T-helper 9 cell (primary cell): ENCODE results near the gene GP9.
"Not testable (repeated sequence)": the region's sequence is repeated elsewhere in the genome, so short reads cannot be mapped to it uniquely, and the experiment has no call there.

Experiments used
- DNase-seq: peaks from one replicate; pipeline ENCODE4 v3.0.0-alpha.2; 2020

Gene GP9

GRCh38 chr3:129052675-129053074, 7.9 kb upstream of the GP9 start:
- DNase-seq = no peak

DNA sequence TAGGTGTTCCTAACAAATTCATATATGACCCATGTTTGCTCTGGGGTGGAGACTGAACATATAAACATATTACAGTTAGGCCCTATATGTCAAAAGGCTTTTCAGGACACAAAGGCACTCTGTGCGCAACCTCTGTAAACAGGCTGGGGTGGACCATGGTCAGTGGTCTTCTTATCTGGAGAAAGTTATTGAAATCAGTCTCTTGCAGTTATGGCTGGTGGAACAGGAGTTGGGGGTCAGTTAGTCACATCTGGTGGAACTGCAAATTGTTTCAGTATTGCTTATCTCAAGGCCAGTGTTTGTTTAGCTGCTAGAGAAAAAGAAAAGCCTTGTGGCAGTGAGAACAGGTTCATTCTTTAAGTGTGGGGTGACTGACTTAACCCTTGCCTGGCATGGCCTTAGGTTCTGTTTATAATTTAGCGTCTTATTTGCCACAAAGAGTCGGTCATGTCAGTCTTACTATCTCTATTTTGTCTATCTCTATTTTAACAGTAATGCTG, 5.9 kb upstream of the GP9 start:
- no peak for DNase-seq

- no peak for DNase-seq
These were observed 4.0 kb upstream of the GP9 start for GRCh38 chr3:129056451-129057173.

GRCh38 chr3:129057249-129057648, 3.3 kb upstream of the GP9 start:
- no peak for DNase-seq

- DNase-seq = no peak
These were observed 2.0 kb upstream of the GP9 start for GRCh38 chr3:129058441-129059200.

- no peak for DNase-seq
These were observed 1.1 kb upstream of the GP9 start for GRCh38 chr3:129059311-129059958.

DNA sequence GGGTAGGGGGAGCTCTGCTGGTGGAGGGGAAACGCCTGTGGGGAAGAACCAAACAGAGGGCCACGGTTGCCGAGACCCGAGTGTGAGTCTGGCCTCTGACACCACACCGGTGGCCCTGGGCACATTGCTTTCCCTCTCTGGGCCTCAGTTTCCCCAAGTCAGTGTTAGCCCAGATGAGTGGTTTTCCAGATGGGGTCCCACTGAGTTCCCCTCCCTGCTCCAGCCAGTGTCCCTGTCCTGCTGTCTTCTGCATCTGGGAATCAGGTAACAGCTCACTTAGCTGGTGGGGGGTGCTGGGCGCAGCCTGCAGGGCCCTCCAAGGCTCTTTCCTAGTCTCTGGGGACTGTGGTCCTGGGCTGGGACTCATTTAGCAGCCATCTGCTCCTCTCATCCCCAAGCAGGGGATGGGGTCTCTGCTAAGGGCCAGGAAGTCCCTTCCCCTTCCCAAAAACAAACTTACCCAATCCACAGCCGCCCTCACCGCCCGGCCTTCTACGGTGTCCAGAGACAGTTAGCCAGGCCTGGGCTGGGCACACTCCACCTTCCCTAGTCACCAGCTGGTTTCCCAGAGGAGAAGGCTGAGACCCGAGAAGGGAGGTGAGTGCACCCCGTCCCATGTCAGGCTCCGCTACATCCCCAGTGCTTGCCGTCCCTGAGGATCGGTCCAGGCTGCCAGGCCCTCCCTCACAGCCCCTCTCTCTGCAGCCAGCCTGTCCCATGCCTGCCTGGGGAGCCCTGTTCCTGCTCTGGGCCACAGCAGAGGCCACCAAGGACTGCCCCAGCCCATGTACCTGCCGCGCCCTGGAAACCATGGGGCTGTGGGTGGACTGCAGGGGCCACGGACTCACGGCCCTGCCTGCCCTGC, 676 bp downstream of the GP9 start:
- DNase-seq = no peak

- no peak for DNase-seq
These were observed 1.6 kb downstream of the GP9 start for GRCh38 chr3:129061888-129062834.

GRCh38 chr3:129063091-129063640, 2.6 kb downstream of the GP9 start:
- DNase-seq = no peak

- no peak for DNase-seq
These were observed 3.4 kb downstream of the GP9 start for GRCh38 chr3:129063841-129064482.

DNA sequence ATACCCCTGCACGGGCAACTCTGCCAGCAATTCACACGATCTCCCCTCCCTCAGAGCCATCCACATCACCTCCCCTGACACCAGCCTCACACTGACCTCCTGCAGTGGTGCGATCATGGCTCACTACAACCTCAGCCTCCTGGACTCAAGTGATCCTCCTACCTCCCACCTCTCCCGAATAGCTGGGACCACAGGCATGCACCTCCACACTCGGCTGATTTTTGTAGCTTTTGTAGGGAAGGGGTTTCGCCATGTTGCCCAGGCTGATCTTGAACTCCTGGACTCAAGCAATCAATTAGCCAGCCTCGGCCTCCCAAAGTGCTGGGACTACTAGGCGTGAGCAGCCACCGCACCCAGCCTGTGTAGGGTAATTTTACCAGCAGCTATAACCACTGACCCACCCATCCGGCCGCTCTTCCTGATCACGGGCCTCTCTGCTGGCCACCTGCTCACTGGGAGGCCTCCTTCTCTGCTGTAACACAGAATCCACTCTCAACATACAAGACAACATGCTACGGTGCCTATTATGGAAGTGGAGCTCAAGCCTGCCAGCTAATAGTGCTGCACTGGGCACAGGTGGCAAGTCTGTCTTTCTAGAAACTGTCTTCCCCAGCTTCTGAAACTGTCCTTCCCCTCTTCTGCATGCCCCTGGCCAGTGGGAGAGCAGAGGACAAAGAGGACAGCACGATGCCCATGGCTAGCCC, 4.6 kb downstream of the GP9 start:
- no peak for DNase-seq

DNA sequence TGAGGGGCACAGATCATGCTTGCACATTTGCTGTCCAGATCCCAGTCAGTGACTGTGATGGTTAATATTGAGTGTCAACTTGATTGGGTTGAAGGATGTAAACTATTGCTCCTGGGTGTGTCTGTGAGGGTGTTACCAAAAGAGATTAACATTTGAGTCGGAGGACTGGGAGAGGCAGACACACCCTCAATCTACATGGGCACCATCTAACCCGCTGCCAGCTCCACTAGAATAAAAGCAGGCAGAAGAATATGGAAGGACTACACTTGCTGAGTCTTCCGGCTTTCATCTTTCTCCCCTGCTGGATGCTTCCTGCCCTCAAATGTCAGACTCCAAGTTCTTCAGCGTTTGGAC, 5.1 kb downstream of the GP9 start:
- DNase-seq = no peak

DNA sequence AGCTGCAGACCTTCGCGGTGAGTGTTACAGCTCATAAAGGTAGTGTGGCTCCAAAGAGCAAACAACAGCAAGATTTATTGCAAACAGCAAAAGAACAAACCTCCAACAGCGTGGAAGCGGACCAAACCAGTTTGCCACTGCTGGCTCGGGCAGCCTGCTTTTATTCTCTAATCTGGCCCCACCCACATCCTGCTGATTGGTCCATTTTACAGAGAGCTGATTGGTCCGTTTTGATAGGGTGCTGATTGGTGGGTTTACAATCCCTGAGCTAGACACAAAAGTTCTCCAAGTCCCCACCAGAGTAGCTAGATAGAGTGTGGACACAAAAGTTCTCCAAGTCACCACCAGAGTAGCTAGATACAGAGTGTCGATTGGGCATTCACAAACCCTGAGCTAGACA, 7.1 kb downstream of the GP9 start:
- DNase-seq = not testable (repeated sequence)

DNA sequence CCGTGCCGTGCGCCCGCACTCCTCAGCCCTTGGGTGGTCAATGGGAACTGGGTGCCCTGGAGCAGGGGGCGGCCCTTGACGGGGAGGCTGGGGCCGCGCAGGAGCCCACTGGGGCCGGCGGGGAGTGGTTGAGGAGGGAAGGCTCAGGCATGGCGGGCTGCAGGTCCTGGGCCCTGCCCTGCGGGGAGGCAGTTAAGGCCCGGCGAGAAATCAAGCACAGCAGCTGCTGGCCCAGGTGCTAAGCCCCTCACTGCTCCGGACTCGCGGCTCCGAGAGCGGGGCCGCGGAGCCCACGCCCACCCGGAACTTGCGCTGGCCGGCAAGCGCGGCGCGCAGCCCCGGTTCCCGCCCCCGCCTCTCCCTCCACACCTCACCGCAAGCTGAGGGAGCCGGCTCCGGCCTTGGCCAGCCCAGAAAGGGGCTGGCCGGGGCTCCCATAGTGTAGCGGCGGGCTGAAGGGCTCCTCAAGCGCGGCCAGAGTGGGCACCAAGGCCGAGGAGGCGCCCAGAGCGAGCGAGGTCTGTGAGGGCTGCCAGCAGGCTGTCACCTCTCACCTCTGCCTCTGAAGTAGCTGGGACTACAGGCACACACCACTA, 7.8 kb downstream of the GP9 start:
- DNase-seq = no peak

GRCh38 chr3:129069313-129070085, 8.9 kb downstream of the GP9 start:
- not testable (repeated sequence) for DNase-seq

DNA sequence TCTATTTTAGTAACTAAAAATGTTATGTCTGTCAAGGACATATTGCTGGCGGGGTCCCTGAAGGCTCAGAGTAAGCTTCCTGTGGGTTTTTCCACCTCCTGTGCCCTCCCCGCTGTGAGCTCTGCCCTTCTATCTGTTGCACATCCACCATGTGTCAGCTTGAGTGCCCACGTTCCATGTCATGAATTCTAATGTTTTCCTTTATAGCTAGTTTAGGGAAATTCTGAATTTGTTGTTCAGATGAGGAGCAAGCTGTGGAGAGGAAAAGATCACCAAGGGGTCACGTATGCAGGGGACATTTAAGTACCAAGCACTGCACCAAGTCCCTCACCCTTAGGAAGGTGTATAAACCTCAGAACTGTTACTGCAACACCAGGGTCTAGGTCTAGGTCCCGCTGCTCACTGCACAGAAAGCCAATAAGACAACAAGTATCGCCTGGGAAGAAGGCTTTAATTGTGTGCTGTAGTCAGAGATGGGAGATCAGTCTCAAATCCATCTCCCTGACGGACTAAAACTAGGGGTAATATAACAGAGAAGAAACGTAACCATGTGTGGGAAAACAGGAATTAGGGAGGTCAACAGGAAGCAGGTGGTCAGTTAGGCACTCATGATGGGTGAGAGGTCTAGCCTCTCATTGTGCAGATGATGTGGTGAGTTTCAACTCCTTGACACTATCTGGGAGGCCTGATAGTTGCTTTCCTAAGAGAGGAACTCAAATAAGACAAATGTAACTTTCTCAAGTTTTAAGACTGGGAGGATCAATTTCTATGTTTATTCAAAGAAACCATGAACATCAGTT, 9.7 kb downstream of the GP9 start:
- DNase-seq = no peak

DNA sequence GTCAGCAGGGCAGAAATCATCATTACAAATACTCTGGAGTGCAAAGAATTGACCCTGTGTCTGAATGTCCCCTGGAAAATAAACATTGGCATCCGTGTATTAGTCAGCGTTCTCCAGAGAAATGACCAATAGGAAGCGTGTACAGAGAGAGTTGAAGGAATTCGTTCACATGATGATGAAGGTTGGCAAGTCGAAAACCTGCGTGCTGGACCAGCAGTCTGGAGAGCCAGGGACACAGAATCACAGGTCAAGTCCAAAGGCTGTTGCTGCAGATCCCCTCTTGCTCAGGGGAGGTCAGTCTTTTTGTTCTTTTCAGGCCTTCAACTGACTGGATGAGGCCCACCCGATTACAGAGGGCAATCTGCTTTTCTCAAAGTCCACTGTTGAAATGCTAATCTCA, 16.6 kb downstream of the GP9 start:
- no peak for DNase-seq

- DNase-seq = no peak
These were observed 17.9 kb downstream of the GP9 start for GRCh38 chr3:129078510-129078909.
